H1 (cell line): ENCODE data around the gene PHC2. TPM values are rescaled to one million over a fixed set of nuclear protein-coding genes. Genes with fewer than 3 reads are reported as not detected.

ENCODE experiments used
- CBX8 ChIP-seq: fragments of 300-800, 300-1000 bp; sonication (generic); IDR thresholded peaks from 2 replicates; pipeline ENCODE4 v1.7.1; 2016; ENCODE audit warnings: low read depth, low read length, borderline replicate concordance
- RAD21 ChIP-seq, 2 experiments: IDR thresholded peaks in 1 of 2; conservative IDR thresholded peaks in 1 of 2; 2 replicates each; pipeline ENCODE4 v1.6.1; 2011; ENCODE audit warnings: low read depth in 2 of 2, low read length in 2 of 2, improper control_type of control experiment in 1 of 2, inconsistent platforms in 1 of 2, mild to moderate bottlenecking in 1 of 2, moderate library complexity in 1 of 2
- polyA plus RNA-seq, 7 experiments: library from polyadenylated mRNA; depleted of rRNA in 3 of 7; stranded (reverse) in 5 of 7; unstranded in 2 of 7; fragments of >200 nt in 5 of 7; fragments of 200-250 nt in 2 of 7; gene quantifications; 1 replicate in 5 of 7; 2 replicates in 1 of 7; 4 replicates in 1 of 7; pipeline versions ENCODE4 v1.2.1 to v1.2.3, GENCODE V29; 2011 to 2013; ENCODE audit warnings: missing spikeins in 2 of 7, mixed read lengths in 2 of 7
- total RNA-seq: library from RNA; stranded (reverse); fragmentation: NEBNext Ultra II Directional; extraction: Animal tissue kit (Norgen Biotek cat#: 25700); gene quantifications from 2 replicates; pipeline ENCODE4 v1.2.1, GENCODE V29; 2021

PHC2 gene
- total and polyA plus RNA-seq, 2 of the 8 experiments (the other 6 are each of a cell fraction or from before 2014, with no cell fraction given): 5.6 to 14.2 TPM

- no peak for TF ChIP-seq RAD21 (IDR thresholded peaks at IDR 0.05 in 1 of 2, conservative IDR thresholded peaks at IDR 0.05 in 1 of 2; ENCODE audit: low read depth in 2 of 2, low read length in 2 of 2)
- TF ChIP-seq CBX8: no peak
Measured at GRCh38 chr1:33373606-33374005, 57.3 kb downstream of the PHC2 start (continued).
